ENCODE data around the gene GCNT1. TPM values are rescaled to one million over a fixed set of nuclear protein-coding genes. Genes with fewer than 3 reads are reported as not detected.

GCNT1 gene
- total RNA-seq: 3.5 and 20.0 TPM in 2 replicates

DNA sequence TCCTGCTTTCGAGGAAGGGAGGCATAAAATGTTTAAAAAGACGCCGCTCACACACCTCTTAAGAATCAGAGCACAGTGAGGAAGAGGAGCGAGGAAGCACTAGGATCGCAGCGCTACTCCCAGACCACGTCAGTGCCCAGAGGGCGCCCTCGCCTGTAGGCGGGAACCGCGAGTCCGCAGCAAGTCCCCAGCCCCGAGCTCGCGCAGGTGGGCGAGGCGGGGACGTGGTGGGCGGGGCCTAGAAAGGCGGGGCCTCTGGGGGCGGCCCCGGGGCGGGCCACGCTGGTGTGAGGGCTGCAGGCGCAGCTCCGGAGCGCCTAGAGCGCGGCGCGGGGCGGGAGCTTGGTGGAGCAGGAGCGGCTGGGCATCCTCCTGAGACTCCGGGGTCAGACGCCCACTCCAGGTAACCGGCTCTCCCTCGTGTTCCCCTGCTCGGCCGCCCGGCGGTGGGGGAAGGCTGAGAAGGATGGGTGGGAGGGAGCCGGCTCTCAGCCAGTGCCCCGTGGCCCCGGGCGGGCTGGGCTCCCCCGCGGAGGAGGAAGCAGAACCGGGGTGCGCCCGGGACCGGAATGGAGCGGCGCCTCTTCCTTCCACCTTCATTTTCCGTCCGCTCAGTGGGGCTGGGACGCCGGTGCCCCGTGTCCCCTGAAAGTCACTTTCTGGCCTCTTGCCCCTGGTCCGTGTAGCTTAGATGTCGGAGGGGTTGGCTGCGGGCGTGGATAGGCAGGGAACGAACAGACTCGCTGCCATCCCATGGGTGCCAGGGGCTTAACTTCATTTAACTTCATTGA lies at the start of gene GCNT1:
GCNT1 (plus strand) TSS at position 280 of the 791 bp plus-strand sequence. CDS start 43,200 bp downstream, outside the sequence.

Other genes starting within 250 kb of the GCNT1 start
- 17.0 and 30.0 TPM in 2 replicates for gene RFK, start 64.8 kb upstream of the GCNT1 start, total RNA-seq

Data from epithelial cell of alveolus of lung (primary cell).